IPS-NIHi11 (cell line): ENCODE measurements around the gene GPN2.

Experiments used
- DNase-seq: peaks from one replicate; pipeline ENCODE4 v3.0.0; 2012; ENCODE audit warnings: mixed read lengths, low spot score

The GPN2 gene

DNA sequence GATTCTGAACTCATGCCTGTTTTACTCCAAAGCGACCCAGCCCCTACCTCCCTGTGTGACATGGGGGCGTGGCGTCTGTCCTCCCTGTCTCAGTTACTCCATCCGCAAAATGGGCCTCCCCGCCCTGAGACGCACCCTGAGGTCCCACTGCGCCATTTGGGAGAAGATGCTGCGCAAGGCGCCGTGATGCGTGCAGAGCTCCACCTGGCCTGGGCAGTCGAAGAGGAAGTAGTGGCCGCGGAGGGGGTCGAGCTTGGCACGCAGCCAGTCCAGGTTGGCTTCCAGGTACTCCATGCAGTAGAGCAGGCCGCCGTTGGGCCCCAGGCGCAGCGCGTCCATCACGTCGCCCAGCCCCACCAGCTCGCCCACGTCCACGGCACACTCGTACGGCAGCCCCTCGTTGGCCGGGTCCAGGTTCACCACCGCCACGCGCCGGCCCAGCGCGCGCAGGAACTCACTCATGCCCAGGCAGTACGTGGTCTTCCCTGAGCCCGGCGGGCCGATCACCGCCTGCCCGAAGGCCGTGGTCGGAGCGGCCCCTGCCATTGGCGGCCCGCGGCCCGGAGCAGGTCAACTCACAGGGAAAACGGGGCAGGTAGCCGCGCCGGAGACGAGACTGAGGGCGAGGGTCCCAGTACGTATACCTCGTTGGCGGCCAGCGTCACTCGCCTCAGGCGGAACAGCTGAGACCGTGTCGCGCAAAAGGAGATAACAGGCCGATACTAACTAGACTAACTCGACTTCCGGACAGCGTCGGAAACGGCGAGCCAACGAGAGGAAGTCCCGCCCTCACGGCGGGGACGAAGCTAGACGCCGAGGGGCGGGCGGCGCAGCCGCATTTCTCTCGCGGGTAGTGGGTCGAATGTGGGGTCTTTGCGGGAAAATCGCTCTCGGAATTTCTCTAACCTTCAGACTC lies at the start of gene GPN2:
TSS of gene GPN2 (minus strand) at position 733 of the 916 bp plus-strand sequence. CDS start at position 546, 187 bp downstream.
- peak; percentile 92 for DNase-seq

GRCh38 chr1:26938659-26939025 lies 48.6 kb upstream of the GPN2 start:
- DNase-seq, result no peak

DNA sequence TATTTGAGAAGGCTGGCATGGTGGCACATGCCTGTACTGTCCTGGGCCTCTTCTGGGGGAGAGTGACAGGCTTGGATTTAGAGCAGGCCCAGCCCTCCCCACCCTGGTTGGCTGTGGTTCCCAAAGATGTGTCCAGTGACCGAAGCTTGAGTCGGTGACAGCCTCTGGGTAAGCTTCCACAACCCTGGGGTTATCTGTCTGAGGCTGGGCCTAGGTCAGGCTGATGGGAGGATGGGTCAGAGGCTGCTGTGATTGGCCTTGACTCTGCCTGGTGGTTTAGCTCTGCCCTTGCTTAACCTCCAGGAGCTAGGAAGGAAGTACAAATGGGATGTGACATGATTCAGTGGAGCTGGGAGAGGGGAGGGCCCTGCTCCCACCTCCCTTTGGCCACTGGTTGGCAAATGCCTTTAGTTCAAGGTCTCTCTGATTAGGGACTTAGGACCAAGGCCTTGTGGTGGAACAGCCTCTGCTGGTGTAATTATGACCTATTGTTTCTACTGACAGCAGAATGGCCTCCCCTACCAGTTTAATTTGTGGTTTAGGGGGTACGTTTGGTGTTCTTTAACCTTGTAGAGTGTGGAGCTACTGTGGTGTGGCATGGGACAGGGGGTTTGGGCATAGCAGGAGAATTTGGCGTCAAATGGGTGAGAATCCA lies 48.0 kb upstream of the GPN2 start:
- DNase-seq, result no peak

DNA sequence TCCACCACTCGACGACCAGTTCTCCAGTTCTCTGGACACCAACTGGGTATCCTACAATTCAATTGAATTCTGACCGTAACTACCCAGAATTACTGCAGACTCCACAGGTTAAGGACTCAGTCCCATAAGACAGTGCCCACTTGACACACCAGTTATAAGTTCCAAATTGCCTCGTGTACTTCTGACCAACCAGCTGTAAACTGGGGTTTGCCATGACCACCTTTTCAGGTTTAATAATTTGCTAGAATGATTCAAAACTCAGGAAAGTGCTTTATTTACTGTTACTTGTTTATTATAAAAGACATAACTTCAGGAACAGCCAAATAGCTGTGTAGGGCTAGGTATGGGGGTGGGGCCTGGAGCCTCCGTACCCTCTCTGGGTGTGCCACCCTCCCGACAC lies 46.7 kb upstream of the GPN2 start:
- DNase-seq, result no peak

DNA sequence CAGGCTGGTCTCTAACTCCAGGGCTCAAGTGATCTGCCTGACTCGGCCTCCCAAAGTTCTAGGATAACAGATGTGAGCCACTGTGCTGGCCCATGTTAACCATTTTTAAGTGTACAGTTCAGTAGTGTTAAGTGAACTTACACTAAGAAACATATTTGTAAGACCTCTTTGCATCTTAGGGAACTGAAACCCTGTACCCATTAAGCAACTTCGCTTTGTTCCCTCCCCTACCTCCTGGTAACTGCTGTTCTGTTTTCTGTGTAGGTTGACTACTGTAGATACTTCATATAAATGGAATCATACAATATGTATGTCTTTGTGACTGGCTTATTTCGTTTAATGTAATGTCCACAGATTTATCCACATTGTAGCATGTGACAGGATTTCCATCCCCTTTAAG lies 42.4 kb upstream of the GPN2 start:
- no peak for DNase-seq

DNA sequence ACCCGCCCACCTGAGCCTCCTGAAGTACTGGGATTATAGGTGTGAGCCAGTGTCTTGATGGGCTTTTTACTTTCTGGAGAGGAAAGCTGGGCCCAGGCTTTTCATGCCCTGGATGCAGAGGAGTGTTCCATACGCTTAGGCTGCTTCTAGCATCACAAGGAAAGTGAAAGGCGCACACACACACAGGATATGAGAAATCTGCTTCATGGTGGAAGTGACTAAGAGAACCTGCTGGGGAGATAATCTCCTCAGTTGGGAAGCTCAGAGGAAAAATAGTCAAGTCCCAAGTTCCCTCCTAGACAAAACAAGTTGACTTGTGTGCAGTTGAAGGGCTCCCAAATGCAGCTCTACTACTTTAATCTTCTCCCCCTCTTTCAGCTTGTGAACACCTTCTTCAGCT lies 33.6 kb upstream of the GPN2 start:
- no peak for DNase-seq

- no peak for DNase-seq
These were observed 32.8 kb upstream of the GPN2 start for GRCh38 chr1:26922901-26923300.

GRCh38 chr1:26922431-26922729 lies 32.3 kb upstream of the GPN2 start:
- no peak for DNase-seq

DNA sequence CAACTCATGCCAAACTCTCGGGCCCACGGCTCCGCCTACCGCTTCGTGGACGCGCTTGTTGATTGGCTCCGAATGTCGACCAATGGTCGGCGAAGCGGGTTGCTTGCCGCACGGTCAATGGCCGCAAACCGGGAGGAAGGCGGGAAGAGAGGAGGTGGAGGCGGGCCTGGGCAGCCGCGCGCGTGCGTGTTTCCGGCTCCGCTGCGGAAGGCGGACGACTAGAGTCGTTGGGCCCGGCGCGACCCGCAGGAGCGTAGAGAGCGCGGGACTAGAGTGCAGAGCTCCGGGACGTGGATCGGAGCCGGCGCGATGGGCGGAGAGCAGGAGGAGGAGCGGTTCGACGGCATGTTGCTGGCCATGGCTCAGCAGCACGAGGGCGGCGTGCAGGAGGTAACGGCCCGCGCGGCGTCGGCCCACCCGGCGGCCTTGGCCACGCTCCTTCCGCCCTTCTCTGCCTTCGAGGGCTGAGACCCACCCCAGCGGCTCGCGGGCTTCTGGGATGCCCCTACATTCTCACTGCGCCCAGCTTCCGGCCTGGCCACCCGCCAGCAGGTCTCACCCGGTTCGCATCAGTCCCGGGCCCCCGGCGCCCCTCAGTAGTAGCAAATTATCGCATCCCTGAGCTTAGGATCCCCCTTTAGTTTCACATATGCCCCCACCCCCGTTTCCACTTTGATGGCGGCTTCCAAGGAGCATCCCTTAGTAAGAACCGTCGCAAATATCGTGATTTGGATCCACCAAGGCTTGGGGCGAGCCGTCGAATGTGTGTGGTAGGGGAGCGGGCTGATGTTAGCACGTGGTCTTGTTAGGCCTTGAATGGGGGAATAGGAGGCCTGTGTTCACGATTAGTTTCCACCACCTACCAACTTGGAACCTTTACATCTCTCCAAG lies 31.7 kb upstream of the GPN2 start, which contains the start of gene NUDC:
TSS of gene NUDC (plus strand) at position 204 of the 891 bp plus-strand sequence. CDS start at position 310, 106 bp downstream.
- DNase-seq, result peak; percentile 99

- DNase-seq, result no peak
These were observed 31.1 kb upstream of the GPN2 start for GRCh38 chr1:26921126-26921539.

- DNase-seq, result no peak
These were observed 25.2 kb upstream of the GPN2 start for GRCh38 chr1:26915204-26915842.

DNA sequence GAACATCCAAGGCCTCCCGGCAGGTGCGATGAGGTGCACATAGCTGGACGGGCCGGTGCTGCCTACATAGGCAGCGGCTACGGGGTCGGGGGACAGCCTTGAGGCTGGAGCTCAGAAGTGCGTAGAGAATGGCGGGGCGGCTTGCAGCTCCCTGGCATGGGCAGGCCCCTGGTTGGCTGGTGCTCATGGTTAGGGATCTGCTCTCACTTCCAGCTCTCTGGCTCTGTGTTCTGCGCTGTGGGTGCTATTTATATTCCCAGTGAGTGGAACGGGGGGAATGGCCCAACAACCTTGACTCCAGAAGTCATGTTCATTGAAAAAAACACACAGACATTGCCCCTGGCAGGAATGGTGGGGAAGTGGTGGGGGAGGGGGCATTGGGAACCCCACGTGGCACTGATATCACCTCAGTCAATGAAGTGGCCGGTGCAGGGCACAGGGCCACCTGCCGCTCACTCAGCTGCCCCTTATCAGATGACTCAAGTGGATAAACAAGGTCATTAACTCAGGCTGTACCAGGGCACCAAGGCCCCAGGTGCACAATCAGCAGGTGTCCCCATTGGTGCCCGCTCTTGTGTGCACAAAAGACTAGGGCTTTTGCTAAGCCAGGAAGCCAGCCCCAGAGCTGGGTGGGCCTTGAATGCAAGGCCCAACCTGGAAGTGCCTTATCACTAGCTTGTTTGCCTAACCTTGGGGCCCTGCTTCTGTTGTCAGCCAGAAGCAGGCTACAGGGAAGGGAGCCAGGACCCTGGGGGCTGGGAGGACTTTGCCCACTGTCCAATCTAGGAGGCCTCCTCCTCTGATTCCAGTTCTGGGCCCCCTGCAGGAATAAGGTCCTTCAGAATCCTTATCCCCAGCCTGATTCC lies 23.9 kb upstream of the GPN2 start, which contains the start of gene NR0B2:
TSS of gene NR0B2 (minus strand) at position 222 of the 866 bp plus-strand sequence. CDS start at position 187, 35 bp downstream.
- no peak for DNase-seq

GRCh38 chr1:26913389-26913753 lies 23.3 kb upstream of the GPN2 start:
- no peak for DNase-seq

- DNase-seq, result no peak
These were observed 22.0 kb upstream of the GPN2 start for GRCh38 chr1:26912147-26912490.

DNA sequence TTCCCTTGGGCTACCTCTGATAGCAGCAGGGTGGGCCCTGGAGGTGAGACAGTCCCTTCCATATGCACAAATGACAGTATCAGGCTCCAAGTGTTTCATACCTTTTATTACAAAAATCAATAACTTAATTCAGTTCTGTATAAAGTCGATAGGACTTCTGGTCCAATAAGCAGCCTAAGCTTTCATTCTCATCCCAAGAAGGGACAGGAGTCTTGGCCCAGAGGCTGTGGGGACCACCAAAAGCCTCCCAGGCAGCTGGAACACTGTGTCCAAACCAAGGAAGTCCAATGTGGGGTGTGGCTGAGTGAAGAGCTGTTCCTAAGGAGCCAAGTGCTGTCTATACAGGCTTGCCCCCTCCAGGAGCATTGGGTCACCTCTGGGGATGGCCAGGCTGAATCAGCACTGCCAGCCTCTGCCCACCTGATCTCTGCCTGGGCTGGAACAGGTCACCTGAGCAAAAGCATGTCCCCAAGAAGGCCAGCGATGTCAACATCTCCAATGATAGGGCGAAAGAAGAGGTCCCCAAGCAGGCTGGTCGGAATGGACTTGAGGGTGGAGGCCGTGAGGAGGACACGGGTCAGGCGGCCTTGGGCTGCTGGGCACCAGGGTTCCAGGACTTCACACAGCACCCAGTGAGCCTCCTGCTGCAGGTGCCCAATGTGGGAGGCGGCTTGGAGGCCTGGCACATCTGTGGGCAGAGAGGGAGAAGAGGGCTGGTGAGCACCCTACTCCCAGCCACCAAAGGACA lies 21.5 kb upstream of the GPN2 start:
- DNase-seq, result no peak

- no peak for DNase-seq
These were observed 20.5 kb upstream of the GPN2 start for GRCh38 chr1:26910343-26911160.

- no peak for DNase-seq
These were observed 19.9 kb upstream of the GPN2 start for GRCh38 chr1:26909951-26910342.

- peak; percentile 30 for DNase-seq
These were observed 17.2 kb upstream of the GPN2 start for GRCh38 chr1:26907071-26907917.
